Suprapubic skin (tissue), 4 donors: ENCODE results near the gene ITM2B. TPM values are rescaled to one million over a fixed set of nuclear protein-coding genes. Genes with fewer than 3 reads are reported as not detected.

Source experiments
- DNase-seq, 2 donors: peaks; one replicate each; pipeline ENCODE4 v3.0.0-alpha.2; 2019; ENCODE audit warnings: low spot score in 2 of 2
- H3K27ac ChIP-seq: fragments of 200-600 bp; sonication (generic); one replicate; pipeline ENCODE4 v1.5.1; 2019
- H3K27me3 ChIP-seq: fragments of 200-600 bp; sonication (generic); one replicate; pipeline ENCODE4 v1.5.1; 2019
- H3K36me3 ChIP-seq: fragments of 200-600 bp; sonication (generic); one replicate; pipeline ENCODE4 v1.5.1; 2019
- H3K4me1 ChIP-seq: fragments of 200-600 bp; sonication (generic); one replicate; pipeline ENCODE4 v1.5.1; 2019
- H3K4me3 ChIP-seq: fragments of 200-600 bp; sonication (generic); one replicate; pipeline ENCODE4 v1.5.1; 2019; ENCODE audit warnings: mild to moderate bottlenecking
- H3K9me3 ChIP-seq: fragments of 200-600 bp; sonication (generic); one replicate; pipeline ENCODE4 v1.5.1; 2019
- CTCF ChIP-seq, 2 donors: fragments of 200-600 bp in 1 of 2; fragments of 450-650 bp in 1 of 2; sonication (generic) in 1 of 2; IDR thresholded peaks; one replicate each; pipeline ENCODE4 v1.5.1; 2016 to 2019; ENCODE audit warnings: antibody characterized with exemption in 2 of 2, mild to moderate bottlenecking in 1 of 2, moderate library complexity in 1 of 2
- EP300 ChIP-seq: sonication (generic); formaldehyde crosslinking; IDR thresholded peaks from one replicate; pipeline ENCODE4 v1.6.1; 2017; ENCODE audit warnings: antibody characterized with exemption
- POLR2A ChIP-seq, 2 donors: fragments of 450-650 bp; IDR thresholded peaks; one replicate each; pipeline ENCODE4 v1.6.1; 2017; ENCODE audit warnings: antibody characterized with exemption in 2 of 2, mild to moderate bottlenecking in 2 of 2, moderate library complexity in 2 of 2
- POLR2AphosphoS5 ChIP-seq, 3 donors: sonication (generic); formaldehyde crosslinking; IDR thresholded peaks; one replicate each; pipeline ENCODE4 v1.6.1; 2017; ENCODE audit warnings: antibody characterized with exemption in 3 of 3
- WGBS: methylation state at CpG from one replicate; pipeline ENCODE4 v1.1.5; 2018; 5-methylcytosine and 5-hydroxymethylcytosine counted together
- total RNA-seq, 4 donors: library from RNA; depleted of rRNA; stranded (reverse); fragments of >200 nt; gene quantifications; one replicate each; pipeline ENCODE4 v1.1.0, GENCODE V29; 2016

ITM2B gene
- total RNA-seq, 4 donors from 2014 or later: 511 to 726 (median 679) TPM

- no peak for DNase-seq
- Histone ChIP-seq H3K4me1 (no peaks in the 10 kb centered on the region), H3K27me3 (no peaks in the 10 kb centered on the region), H3K36me3 (no peaks in the 10 kb centered on the region), H3K4me3 (no peak overlapping the region), H3K27ac (no peak overlapping the region), H3K9me3 (no peaks in the 10 kb centered on the region)
- TF ChIP-seq POLR2AphosphoS5 (IDR thresholded peaks at IDR 0.05): no peak
- no peak for TF ChIP-seq POLR2A (IDR thresholded peaks at IDR 0.05)
- TF ChIP-seq CTCF (IDR thresholded peaks at IDR 0.05): no peak
- no peak for TF ChIP-seq EP300
- whole genome bisulfite sequencing: 51% methylated on average over 2 of the region's 2 CpGs
Measured at GRCh38 chr13:48278806-48279205, 45.8 kb downstream of the ITM2B start.

- Histone ChIP-seq H3K4me3 (no peak overlapping the region), H3K9me3 (no peaks in the 10 kb centered on the region), H3K36me3 (no peaks in the 10 kb centered on the region), H3K4me1 (no peaks in the 10 kb centered on the region), H3K27me3 (no peaks in the 10 kb centered on the region), H3K27ac (no peak overlapping the region)
- 61% methylated on average over 1 of the region's 1 CpG for WGBS
- no peak for DNase-seq
- TF ChIP-seq POLR2A (IDR thresholded peaks at IDR 0.05): no peak
- TF ChIP-seq CTCF (IDR thresholded peaks at IDR 0.05): no peak
- no peak for TF ChIP-seq EP300
- TF ChIP-seq POLR2AphosphoS5 (IDR thresholded peaks at IDR 0.05): no peak
Measured at GRCh38 chr13:48281556-48281955, 48.5 kb downstream of the ITM2B start.

- H3K4me3 ChIP-seq: no peak overlapping the region
- no peaks in the 10 kb centered on the region for H3K4me1 ChIP-seq
- no peaks in the 10 kb centered on the region for H3K36me3 ChIP-seq
- H3K27ac ChIP-seq: no peak overlapping the region
- TF ChIP-seq CTCF (IDR thresholded peaks at IDR 0.05): no peak
- TF ChIP-seq POLR2A (IDR thresholded peaks at IDR 0.05): no peak
- TF ChIP-seq POLR2AphosphoS5 (IDR thresholded peaks at IDR 0.05): no peak
- no peak for TF ChIP-seq EP300
- H3K27me3 ChIP-seq: no peaks in the 10 kb centered on the region
- H3K9me3 ChIP-seq: no peaks in the 10 kb centered on the region
- no peak for DNase-seq
- WGBS: 52% methylated on average over 2 of the region's 2 CpGs
Measured at GRCh38 chr13:48291730-48292129, 58.7 kb downstream of the ITM2B start.

- DNase-seq: no peak
- no peaks in the 10 kb centered on the region for H3K4me1 ChIP-seq
- H3K27ac ChIP-seq: no peak overlapping the region
- no peaks in the 10 kb centered on the region for H3K36me3 ChIP-seq
- no peaks in the 10 kb centered on the region for H3K9me3 ChIP-seq
- H3K27me3 ChIP-seq: no peaks in the 10 kb centered on the region
- H3K4me3 ChIP-seq: no peak overlapping the region
- WGBS: 80% methylated on average over 4 of the region's 4 CpGs
- no peak for TF ChIP-seq CTCF (IDR thresholded peaks at IDR 0.05)
- TF ChIP-seq POLR2A (IDR thresholded peaks at IDR 0.05): no peak
Measured at GRCh38 chr13:48292650-48293049, 59.6 kb downstream of the ITM2B start.

- WGBS: 91% methylated on average over 2 of the region's 2 CpGs
- no peak overlapping the region for H3K4me3 ChIP-seq
- no peaks in the 10 kb centered on the region for H3K36me3 ChIP-seq
- H3K4me1 ChIP-seq: no peaks in the 10 kb centered on the region
- TF ChIP-seq POLR2AphosphoS5 (IDR thresholded peaks at IDR 0.05): no peak
- TF ChIP-seq POLR2A (IDR thresholded peaks at IDR 0.05): no peak
- no peak for TF ChIP-seq EP300
- TF ChIP-seq CTCF (IDR thresholded peaks at IDR 0.05): no peak
- DNase-seq: no peak
- H3K27me3 ChIP-seq: no peaks in the 10 kb centered on the region
- H3K27ac ChIP-seq: no peak overlapping the region
- H3K9me3 ChIP-seq: no peaks in the 10 kb centered on the region
Measured at GRCh38 chr13:48294653-48295052, 61.6 kb downstream of the ITM2B start.
